Measurements from ENCODE around the gene RGS1. TPM values are rescaled to one million over a fixed set of nuclear protein-coding genes. Genes with fewer than 3 reads are reported as not detected.

The RGS1 gene
- total and polyA plus RNA-seq, 2 donors, result 51.2 to 96.8 TPM

- Histone ChIP-seq H3K4me3 (ENCODE audit: low read depth, low read length) (no peak overlapping the region), H3K36me3 (ENCODE audit: insufficient read depth) (no peaks in the 10 kb centered on the region), H3K27ac (ENCODE audit: low read depth) (no peak overlapping the region), H3K4me1 (ENCODE audit: insufficient read depth) (no peaks in the 10 kb centered on the region)
- 93% methylated on average over 5 of the region's 5 CpGs for WGBS
- no peak for DNase-seq (ENCODE audit: extremely low spot score)
Measured at GRCh38 chr1:192543445-192543844, 32.1 kb upstream of the RGS1 start.

- WGBS, result 95% methylated on average over 3 of the region's 3 CpGs
- no peaks in the 10 kb centered on the region for H3K4me1 ChIP-seq (ENCODE audit: insufficient read depth)
- H3K36me3 ChIP-seq (ENCODE audit: insufficient read depth), result no peaks in the 10 kb centered on the region
Measured at GRCh38 chr1:192545896-192546521, 29.6 kb upstream of the RGS1 start.

GRCh38 chr1:192546596-192547190, 28.9 kb upstream of the RGS1 start:
- no peaks in the 10 kb centered on the region for H3K4me1 ChIP-seq (ENCODE audit: insufficient read depth)
- no peak overlapping the region for H3K4me3 ChIP-seq (ENCODE audit: low read depth, low read length)
- WGBS, result 66% methylated on average over 7 of the region's 7 CpGs
- no peak overlapping the region for H3K27ac ChIP-seq (ENCODE audit: low read depth)
- no peak for DNase-seq (ENCODE audit: extremely low spot score)
- H3K36me3 ChIP-seq (ENCODE audit: insufficient read depth), result no peaks in the 10 kb centered on the region

More at GRCh38 chr1:192545896-192546521, 29.6 kb upstream of the RGS1 start:
- no peak for DNase-seq (ENCODE audit: extremely low spot score)
- Histone ChIP-seq H3K4me3 (ENCODE audit: low read depth, low read length) (no peak overlapping the region), H3K27ac (ENCODE audit: low read depth) (no peak overlapping the region)

- WGBS, result 95% methylated on average over 2 of the region's 2 CpGs
- no peaks in the 10 kb centered on the region for H3K36me3 ChIP-seq (ENCODE audit: insufficient read depth)
- DNase-seq (ENCODE audit: extremely low spot score), result no peak
- H3K27ac ChIP-seq (ENCODE audit: low read depth), result no peak overlapping the region
- no peak overlapping the region for H3K4me3 ChIP-seq (ENCODE audit: low read depth, low read length)
- no peaks in the 10 kb centered on the region for H3K4me1 ChIP-seq (ENCODE audit: insufficient read depth)
Measured at GRCh38 chr1:192547501-192547900, 28.1 kb upstream of the RGS1 start.

GRCh38 chr1:192549937-192550336, 25.6 kb upstream of the RGS1 start:
- WGBS, result 82% methylated on average over 3 of the region's 3 CpGs
- no peak overlapping the region for H3K4me3 ChIP-seq (ENCODE audit: low read depth, low read length)
- no peaks in the 10 kb centered on the region for H3K36me3 ChIP-seq (ENCODE audit: insufficient read depth)
- no peak for DNase-seq (ENCODE audit: extremely low spot score)
- no peaks in the 10 kb centered on the region for H3K4me1 ChIP-seq (ENCODE audit: insufficient read depth)
- no peak overlapping the region for H3K27ac ChIP-seq (ENCODE audit: low read depth)

GRCh38 chr1:192550922-192551534, 24.5 kb upstream of the RGS1 start:
- Histone ChIP-seq H3K4me1 (ENCODE audit: insufficient read depth) (no peaks in the 10 kb centered on the region), H3K36me3 (ENCODE audit: insufficient read depth) (no peaks in the 10 kb centered on the region), H3K4me3 (ENCODE audit: low read depth, low read length) (no peak overlapping the region), H3K27ac (ENCODE audit: low read depth) (no peak overlapping the region)
- no peak for DNase-seq (ENCODE audit: extremely low spot score)
- WGBS, result 84% methylated on average over 2 of the region's 2 CpGs

- Histone ChIP-seq H3K4me1 (ENCODE audit: insufficient read depth) (no peaks in the 10 kb centered on the region), H3K4me3 (ENCODE audit: low read depth, low read length) (no peak overlapping the region), H3K36me3 (ENCODE audit: insufficient read depth) (no peaks in the 10 kb centered on the region), H3K27ac (ENCODE audit: low read depth) (no peak overlapping the region)
- no peak for DNase-seq (ENCODE audit: extremely low spot score)
- WGBS, result 77% methylated on average over 6 of the region's 6 CpGs
Measured at GRCh38 chr1:192552760-192553191, 22.8 kb upstream of the RGS1 start.

GRCh38 chr1:192553741-192554140, 21.8 kb upstream of the RGS1 start:
- H3K4me3 ChIP-seq (ENCODE audit: low read depth, low read length), result no peak overlapping the region

GRCh38 chr1:192554904-192555303, 20.7 kb upstream of the RGS1 start:
- WGBS, result 95% methylated on average over 4 of the region's 4 CpGs
- no peak overlapping the region for H3K4me3 ChIP-seq (ENCODE audit: low read depth, low read length)
- no peak overlapping the region for H3K27ac ChIP-seq (ENCODE audit: low read depth)
- no peaks in the 10 kb centered on the region for H3K36me3 ChIP-seq (ENCODE audit: insufficient read depth)
- H3K4me1 ChIP-seq (ENCODE audit: insufficient read depth), result no peaks in the 10 kb centered on the region
- DNase-seq (ENCODE audit: extremely low spot score), result no peak

More at GRCh38 chr1:192553741-192554140, 21.8 kb upstream of the RGS1 start:
- no peak for DNase-seq (ENCODE audit: extremely low spot score)
- Histone ChIP-seq H3K4me1 (ENCODE audit: insufficient read depth) (no peaks in the 10 kb centered on the region), H3K27ac (ENCODE audit: low read depth) (no peak overlapping the region), H3K36me3 (ENCODE audit: insufficient read depth) (no peaks in the 10 kb centered on the region)
- 88% methylated on average over 3 of the region's 3 CpGs for WGBS

GRCh38 chr1:192555399-192555798, 20.2 kb upstream of the RGS1 start:
- DNase-seq (ENCODE audit: extremely low spot score), result no peak
- Histone ChIP-seq H3K4me3 (ENCODE audit: low read depth, low read length) (no peak overlapping the region), H3K27ac (ENCODE audit: low read depth) (no peak overlapping the region), H3K36me3 (ENCODE audit: insufficient read depth) (no peaks in the 10 kb centered on the region), H3K4me1 (ENCODE audit: insufficient read depth) (no peaks in the 10 kb centered on the region)

- DNase-seq (ENCODE audit: extremely low spot score), result no peak
- H3K27ac ChIP-seq (ENCODE audit: low read depth), result no peak overlapping the region
- H3K4me1 ChIP-seq (ENCODE audit: insufficient read depth), result no peaks in the 10 kb centered on the region
- no peak overlapping the region for H3K4me3 ChIP-seq (ENCODE audit: low read depth, low read length)
- H3K36me3 ChIP-seq (ENCODE audit: insufficient read depth), result no peaks in the 10 kb centered on the region
- 93% methylated on average over 4 of the region's 4 CpGs for WGBS
Measured at GRCh38 chr1:192557841-192558595, 17.6 kb upstream of the RGS1 start.

GRCh38 chr1:192559115-192560006, 16.2 kb upstream of the RGS1 start:
- no peaks in the 10 kb centered on the region for H3K36me3 ChIP-seq (ENCODE audit: insufficient read depth)
- peak overlapping the region; percentile 50 for H3K27ac ChIP-seq (ENCODE audit: low read depth)
- H3K4me3 ChIP-seq (ENCODE audit: low read depth, low read length), result no peak overlapping the region
- WGBS, result 53% methylated on average over 6 of the region's 6 CpGs
- DNase-seq (ENCODE audit: extremely low spot score), result no peak
- no peaks in the 10 kb centered on the region for H3K4me1 ChIP-seq (ENCODE audit: insufficient read depth)

GRCh38 chr1:192561301-192561700, 14.3 kb upstream of the RGS1 start:
- no peak overlapping the region for H3K4me3 ChIP-seq (ENCODE audit: low read depth, low read length)
- H3K27ac ChIP-seq (ENCODE audit: low read depth), result no peak overlapping the region
- DNase-seq (ENCODE audit: extremely low spot score), result no peak
- no peaks in the 10 kb centered on the region for H3K36me3 ChIP-seq (ENCODE audit: insufficient read depth)
- 95% methylated on average over 4 of the region's 4 CpGs for WGBS
- no peaks in the 10 kb centered on the region for H3K4me1 ChIP-seq (ENCODE audit: insufficient read depth)

All from urinary bladder (tissue), 4 donors.